ENCODE data around the gene CNKSR3.

GRCh38 chr6:154440422-154441043, 70.0 kb downstream of the CNKSR3 start:
- TF ChIP-seq POLR2AphosphoS5 (IDR thresholded peaks at IDR 0.05; ENCODE audit: borderline replicate concordance, low read depth, low read length) (no peak), EZH2 (IDR thresholded peaks at IDR 0.05) (no peak)
